Omental fat pad (tissue), 4 donors: ENCODE results near the gene SMIM38. TPM values are rescaled to one million over a fixed set of nuclear protein-coding genes. Genes with fewer than 3 reads are reported as not detected.

Source experiments
- ATAC-seq: fragments of 150-250 bp; one replicate; pipeline ENCODE4 v1.9.1; 2016; ENCODE audit warnings: mild to moderate bottlenecking, moderate library complexity; ENCODE audit not compliant: low FRiP score
- DNase-seq: peaks from one replicate; pipeline ENCODE4 v3.0.0-alpha.2; 2019; ENCODE audit warnings: low spot score
- total RNA-seq, 4 donors: library from RNA; depleted of rRNA; stranded (reverse); fragments of >200 nt; gene quantifications; one replicate each; pipeline ENCODE4 v1.1.0, GENCODE V29; 2016
- TF ChIP-seq, protein P1 (sequence below), 3 donors: fragments of 450-650 bp; IDR thresholded peaks; one replicate each; pipeline ENCODE4 v1.5.1; 2016 to 2017; ENCODE audit warnings: antibody characterized with exemption in 3 of 3, mild to moderate bottlenecking in 3 of 3, moderate library complexity in 2 of 3

Gene SMIM38
- total RNA-seq, 4 donors from 2014 or later: 0.69 to 1.6 (median 0.85) TPM

DNA sequence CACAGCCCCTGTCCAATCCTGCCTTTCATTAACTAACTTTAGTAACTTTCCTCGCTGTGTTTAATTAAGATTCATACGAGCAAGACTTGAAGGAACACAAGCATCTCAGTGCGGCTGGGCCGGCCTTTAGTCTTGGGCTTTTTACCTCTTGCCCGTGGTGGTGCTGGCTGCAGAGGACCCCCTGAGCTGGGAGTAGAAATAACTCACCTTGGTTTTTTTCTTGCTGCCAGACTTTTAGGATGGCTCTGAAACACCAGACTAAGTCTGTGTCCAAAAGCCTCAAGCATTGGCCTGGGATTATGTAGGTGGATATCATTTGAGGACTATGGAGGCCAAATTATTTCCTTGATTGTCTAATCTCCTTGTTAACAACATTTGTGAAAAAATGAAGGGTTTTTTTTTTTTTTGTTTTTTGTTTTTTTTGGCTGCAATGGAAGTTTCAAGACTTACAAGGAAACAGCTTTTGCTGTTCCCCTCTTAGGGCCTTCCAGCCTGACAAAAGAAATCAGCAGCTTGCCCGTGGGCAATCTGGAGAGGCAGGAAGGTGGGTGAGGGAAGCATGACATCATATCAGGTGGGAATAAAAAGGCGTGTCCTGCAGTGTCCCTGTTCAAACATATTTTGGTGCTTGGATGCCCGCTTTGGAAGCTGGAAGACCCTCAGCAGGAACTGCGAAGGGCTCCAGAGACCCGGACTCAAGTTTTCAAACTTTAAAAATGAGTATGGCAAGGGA lies 44.0 kb downstream of the SMIM38 start:
- TF ChIP-seq, protein P1, sequence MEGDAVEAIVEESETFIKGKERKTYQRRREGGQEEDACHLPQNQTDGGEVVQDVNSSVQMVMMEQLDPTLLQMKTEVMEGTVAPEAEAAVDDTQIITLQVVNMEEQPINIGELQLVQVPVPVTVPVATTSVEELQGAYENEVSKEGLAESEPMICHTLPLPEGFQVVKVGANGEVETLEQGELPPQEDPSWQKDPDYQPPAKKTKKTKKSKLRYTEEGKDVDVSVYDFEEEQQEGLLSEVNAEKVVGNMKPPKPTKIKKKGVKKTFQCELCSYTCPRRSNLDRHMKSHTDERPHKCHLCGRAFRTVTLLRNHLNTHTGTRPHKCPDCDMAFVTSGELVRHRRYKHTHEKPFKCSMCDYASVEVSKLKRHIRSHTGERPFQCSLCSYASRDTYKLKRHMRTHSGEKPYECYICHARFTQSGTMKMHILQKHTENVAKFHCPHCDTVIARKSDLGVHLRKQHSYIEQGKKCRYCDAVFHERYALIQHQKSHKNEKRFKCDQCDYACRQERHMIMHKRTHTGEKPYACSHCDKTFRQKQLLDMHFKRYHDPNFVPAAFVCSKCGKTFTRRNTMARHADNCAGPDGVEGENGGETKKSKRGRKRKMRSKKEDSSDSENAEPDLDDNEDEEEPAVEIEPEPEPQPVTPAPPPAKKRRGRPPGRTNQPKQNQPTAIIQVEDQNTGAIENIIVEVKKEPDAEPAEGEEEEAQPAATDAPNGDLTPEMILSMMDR (IDR thresholded peaks at IDR 0.05): no peak
- ATAC-seq (no peak), DNase-seq (no peak)

DNA sequence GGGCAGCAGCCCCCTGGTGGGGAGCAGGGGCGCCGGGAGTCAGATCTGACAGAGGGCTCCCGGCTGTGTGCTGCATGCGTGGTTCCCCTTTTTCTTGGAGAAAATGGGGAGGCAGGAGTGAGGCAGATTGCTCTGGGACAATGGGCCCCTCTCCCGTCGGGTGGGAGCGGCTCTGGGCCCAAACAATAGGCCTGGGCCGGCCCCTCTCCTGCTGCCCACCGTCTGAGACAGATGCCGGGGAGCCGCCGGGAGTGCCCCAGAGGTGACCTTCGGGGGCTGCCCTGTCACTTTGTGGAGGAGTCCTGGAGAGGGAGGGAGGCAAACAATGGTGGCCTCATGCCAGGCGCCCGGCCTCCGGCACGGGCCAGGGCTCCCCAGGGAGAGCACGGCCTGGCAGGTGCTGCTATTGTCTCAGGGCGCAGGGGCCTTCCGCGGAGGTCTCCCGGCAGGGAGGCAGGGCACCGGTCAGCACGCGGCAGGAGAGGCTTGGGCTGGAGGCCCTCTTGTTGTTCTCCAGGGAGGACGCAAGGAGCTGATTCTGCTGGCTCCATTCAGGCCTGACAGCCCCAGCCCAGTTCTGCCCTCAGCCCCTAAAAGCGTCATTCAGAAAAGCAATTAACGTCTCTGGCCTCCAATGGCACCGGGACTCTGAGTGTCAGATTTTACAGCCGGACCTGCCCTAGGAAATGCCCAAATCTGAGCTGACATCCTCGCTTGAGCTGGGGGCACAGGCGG lies 44.8 kb downstream of the SMIM38 start:
- no peak for DNase-seq

DNA sequence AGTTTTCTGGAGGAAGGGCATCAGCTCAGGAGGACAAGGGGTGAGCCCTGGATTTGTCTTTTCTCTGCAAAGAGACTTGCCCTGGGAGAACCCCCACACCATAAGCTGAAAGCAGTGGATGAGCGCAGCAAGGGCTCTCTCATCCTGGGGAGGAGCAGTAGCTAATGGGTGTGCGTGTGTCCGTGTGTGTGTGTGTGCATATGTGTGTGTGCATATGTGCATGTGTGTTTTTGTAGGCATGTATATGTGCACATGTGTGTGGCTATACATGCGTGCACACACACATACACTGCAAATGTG lies 45.3 kb downstream of the SMIM38 start:
- DNase-seq (no peak), ATAC-seq (no peak)
- TF ChIP-seq, protein P1 (IDR thresholded peaks at IDR 0.05): no peak

More for the DNA sequence above, 44.8 kb downstream of the SMIM38 start:
- no peak for ATAC-seq
- TF ChIP-seq, protein P1 (IDR thresholded peaks at IDR 0.05): no peak

DNA sequence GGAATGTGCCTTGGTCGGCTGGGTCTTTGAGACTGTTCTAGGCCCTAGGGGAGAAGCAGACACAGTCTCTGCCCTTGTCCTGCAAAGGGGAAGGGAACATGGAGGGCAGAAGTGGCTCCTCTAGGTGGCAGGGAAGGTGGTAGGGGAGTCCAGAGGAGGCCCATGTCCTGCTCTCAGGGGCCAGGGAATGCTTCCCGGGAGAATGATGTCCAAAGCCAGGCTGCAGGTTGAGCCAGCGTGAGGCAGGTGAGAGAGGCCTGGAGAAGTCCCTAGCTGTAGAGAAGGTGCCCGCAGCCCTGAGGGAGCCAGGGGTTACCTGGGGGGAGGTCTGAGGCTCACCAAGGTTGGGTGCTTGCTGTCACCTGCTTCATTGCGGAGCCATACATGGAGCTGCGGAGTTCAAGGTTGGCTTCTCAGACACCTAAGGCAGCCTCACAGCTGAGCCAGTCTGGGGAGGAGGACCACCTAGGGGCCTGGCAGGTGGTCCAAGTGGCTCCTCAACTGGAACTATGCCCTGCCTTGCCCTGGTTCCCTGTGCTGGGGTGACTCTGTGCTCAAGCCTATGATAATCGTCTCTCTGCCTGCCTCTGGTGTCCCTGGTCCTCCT lies 46.1 kb downstream of the SMIM38 start:
- ATAC-seq: no peak
- peak; percentile 8 for DNase-seq
- TF ChIP-seq, protein P1 (IDR thresholded peaks at IDR 0.05): no peak

DNA sequence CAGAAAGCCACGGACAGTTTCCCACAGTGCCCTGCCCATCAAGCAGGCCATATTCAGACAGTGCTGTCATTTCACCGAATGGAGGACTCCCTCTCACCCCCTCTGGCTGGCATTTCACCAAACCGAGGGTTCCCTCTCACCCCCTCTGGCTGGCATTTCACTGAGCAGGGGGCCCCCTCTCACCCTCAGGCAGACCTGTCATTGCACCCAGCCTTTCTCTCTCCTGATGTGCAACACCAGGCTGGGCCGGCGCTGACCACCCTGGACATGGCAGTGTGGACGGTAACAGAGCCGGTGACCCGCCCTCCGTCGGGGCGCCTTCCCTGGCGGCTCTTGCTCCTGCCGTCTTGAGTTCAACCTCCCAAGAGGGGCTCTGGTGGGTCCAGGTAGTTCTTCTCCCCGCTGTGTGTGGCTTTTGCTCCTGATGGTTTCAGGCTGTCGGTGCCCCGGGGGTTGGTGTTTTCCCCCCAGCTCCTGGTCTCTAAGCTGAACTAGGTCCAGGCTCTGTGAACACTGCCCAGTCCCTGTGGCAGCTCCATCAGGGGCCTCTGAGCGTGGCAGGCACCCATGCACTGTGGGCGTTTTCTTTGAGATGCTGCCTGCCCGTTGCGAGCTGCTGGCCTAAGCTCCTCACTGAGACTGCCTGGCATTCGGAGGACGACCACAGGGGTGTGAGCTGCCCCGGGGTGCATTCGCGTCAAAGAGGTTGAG lies 46.9 kb downstream of the SMIM38 start:
- ATAC-seq (no peak), DNase-seq (no peak)
- TF ChIP-seq, protein P1 (IDR thresholded peaks at IDR 0.05): no peak

DNA sequence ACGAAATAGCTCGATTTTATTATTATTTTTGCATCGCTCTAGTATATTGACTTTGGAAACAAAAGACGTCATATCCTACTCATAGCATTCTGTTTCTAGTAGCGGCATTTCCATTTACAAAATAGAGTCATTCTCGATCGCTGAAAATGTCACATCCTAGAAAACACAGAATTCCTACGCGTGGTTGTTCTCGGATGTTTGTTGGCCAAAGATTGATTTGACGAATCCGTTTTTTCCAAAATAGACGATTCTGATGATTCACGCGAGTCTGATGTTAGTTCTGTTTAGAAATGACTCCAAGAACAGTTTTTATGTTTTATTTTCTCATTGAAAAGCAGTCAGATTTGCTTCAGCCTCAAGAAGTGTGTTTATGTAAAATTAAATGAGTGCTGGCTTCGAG lies 47.6 kb downstream of the SMIM38 start:
- TF ChIP-seq, protein P1 (IDR thresholded peaks at IDR 0.05): no peak
- DNase-seq: no peak
- no peak for ATAC-seq
